ENCODE results near the gene CUL4B.
"Not testable (repeated sequence)": the region's sequence is repeated elsewhere in the genome, so short reads cannot be mapped to it uniquely, and the experiment has no call there.

The CUL4B gene

DNA sequence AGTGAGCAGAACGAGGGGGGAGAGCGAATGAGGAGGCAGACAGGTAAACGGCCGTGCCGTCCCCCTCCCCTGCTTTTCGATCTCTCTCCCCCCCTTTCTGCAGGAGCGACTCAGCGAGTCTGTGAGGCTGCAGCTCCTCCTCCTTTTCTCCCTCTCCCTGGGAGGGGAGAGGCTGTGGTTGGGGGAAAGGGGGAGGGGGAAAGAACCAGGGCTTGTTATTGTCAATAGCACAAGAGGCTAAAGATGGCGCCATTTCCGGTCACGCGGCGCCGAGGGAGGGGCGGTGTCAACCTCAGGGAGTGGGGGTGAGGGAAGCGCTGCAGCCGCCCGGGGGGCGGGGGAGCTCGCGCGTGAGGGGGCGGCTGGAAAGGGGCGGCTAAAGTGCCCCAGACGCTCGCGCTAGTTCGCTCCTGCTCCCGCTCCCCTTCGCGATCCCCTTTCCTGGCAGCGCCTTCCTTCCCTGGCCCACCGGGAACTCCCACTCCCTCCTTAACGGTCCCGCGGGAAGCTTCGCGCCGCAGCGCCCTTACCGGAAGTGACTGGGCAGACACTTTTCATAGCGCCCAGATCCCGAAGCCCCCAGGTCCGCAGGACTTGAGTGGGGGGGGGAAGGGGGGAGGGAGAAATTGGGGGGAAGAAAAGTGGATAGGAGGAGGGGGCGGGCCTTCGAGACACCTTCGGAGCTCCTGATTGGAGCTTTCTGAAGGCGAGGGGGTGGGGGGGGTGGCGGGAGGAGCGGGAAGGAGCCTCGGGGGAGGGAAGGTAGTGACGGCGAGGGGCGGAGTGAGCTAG lies at the start of gene CUL4B:
CUL4B (minus strand) TSS at position 121 of the 792 bp plus-strand sequence. CDS start 324 bp downstream, outside the sequence.
- peak; percentile 75 for DNase-seq

DNA sequence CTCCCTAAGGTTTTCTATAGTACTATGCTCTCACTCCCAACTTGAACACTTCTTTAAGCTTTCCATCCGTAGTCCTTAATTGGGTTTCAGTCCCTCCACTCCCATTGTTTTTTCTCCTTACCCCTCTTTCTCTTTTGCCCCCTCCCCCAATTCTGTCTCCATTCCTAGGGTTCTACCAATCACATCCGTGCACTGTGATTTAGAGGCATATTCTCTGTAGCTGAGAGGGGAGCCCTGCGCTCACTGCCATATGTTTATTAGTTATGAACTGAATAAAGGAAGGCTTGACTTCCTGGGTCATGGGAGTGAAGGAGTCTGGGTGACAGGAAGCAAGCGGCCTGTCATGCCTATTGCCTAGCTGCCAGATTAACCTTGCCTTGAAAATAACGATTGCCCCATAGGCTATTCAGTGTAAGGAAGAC lies 43.6 kb upstream of the CUL4B start:
- DNase-seq: no peak

DNA sequence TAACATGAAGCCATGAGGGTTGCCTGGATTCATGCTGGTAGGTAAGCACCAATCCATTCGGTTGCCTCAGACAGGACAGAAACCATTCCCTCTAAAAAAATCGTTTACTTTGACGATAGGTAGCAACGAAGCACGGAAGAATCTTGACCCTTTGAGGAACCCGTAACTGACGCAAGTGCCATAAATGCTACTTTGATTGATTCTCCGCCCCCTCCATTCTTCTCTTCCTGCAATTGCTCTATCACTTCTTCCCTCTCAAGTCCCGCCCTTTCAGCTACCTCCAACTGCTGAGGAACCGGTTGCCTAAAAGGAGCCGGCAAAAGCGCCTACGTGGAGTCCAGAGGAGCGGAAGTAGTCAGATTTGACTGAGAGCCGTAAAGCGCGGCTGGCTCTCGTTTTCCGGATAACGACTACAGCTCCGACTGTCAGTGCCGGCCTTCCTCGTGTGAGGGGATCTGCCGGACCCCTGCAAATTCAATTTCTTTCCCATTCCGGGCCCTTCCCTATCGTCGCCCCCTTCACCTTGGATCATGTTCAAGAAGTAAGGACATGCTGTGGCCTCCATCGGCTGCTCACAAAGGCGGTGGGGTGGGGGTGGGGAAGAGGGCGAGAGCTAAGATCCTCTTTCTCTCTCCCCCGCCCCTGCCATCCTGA lies 43.1 kb upstream of the CUL4B start, which contains the start of gene MCTS1:
MCTS1 (plus strand) TSS at position 395 of the 654 bp plus-strand sequence; CDS start at position 531, 136 bp downstream.
- DNase-seq: peak; percentile 90

DNA sequence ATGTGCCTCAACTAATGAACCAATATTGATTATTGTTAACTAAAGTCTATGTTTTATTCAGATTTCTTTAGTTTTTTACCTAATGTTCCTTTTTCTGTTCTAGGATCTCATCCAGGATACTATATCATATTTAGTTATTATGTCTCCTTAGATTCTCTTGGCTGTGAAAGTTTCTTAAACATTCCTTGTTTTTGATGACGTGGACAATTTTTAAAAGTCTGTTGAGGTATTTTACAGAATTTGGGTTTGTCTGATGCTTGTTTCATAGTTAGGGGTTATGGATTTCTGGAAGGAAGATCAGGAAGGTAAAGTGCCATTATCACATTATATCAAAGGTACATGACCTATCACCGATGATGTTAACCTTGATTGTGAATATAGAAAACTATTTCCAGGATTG lies 24.9 kb upstream of the CUL4B start:
- DNase-seq: no peak

DNA sequence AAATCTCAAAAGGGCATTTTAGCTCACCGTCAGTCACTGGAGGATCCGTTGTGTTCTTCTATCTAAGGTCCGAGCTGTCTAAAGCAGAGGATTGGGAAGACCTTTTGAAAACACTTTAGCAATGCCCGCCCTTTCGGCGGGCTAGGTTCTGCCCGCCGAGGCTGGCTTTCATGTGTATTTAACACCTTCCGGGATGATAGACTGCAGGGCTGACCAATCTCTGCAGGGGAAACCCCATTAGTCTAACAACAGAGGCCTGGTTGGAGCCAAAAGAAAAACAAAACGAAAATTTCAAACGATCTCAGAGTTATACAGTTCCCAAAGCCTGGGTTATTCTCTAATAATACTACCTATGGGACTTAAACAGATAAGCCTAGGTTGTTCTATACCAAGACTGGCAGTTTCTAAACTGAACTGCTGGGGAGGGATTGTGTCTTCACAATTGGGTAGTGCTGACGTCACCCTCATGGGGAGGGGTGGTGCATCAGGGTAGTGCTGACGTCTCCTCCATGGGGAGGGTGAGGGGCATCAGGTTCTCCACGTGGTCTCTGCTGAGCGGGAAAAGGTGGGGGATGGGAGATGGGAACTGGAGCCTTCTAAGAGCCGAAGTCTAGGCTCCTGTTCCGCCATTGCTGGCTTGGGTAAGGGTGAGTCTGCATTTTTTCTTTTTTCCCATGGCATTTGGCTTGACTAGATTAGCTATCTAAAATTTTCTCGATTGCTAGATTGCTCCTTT lies 14.8 kb upstream of the CUL4B start:
- no peak for DNase-seq

DNA sequence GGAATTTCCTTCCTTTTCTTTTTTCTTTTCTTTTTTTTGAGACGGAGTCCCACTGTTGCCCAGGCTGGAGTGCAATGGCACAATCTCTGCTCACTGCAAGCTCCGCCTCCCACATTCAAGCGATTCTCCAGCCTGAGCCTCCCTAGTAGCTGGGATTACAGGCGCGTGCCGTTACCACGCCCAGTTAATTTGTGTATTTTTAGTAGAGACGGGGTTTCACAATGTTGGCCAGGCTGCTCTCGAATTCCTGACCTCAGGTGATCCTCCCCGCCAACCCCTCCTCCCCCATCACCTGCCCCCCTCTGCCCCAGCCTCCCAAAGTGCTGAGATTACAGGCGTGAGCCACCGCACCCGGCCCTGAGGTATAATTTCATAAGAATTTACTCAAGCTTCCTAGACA lies 13.0 kb upstream of the CUL4B start:
- DNase-seq: not testable (repeated sequence)

DNA sequence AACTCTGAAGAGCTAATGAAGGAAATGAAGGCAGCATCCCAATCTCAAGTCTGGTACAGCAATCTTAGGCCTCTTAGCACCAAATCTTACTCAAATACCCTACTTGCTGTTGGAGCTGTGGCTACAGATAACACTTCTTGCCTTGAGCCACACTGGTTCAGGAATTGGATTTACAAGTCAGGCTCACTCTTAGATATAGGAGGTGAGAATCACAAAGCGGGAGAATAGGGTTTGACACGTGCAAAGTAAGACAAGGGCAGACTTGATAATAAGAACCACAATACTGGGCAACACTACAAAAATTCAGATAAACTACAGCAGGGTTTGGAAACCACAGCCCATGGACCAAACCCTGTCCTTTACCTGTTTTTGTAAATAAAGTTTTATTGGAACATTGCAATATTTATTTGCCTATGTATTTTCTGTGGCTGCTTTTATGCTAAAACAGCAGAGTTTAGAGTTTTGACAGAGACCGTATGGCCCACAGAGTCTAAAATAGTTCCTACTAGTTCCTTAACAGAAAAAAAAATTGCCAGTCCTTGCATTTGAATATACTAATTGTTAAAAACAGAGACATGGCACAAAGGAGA lies 9.3 kb upstream of the CUL4B start:
- no peak for DNase-seq

DNA sequence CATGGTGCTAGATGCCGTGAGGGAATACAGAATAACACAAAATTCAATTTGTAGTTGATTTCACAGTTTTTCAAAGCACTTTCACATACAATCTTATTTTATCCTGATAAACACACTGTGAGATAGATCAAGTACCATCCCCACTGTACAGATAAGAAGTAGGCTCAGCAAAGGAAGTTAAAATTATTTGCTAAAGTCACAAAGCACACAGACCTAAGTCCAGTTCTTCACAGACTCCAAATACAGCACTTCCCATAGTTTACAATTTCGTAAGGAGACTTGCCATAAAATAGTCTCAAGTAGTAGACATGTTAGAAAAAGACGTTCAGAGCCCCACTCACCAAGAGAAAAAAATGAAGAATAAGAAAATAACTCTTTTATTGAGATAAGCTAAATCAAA lies 7.8 kb upstream of the CUL4B start:
- no peak for DNase-seq

DNA sequence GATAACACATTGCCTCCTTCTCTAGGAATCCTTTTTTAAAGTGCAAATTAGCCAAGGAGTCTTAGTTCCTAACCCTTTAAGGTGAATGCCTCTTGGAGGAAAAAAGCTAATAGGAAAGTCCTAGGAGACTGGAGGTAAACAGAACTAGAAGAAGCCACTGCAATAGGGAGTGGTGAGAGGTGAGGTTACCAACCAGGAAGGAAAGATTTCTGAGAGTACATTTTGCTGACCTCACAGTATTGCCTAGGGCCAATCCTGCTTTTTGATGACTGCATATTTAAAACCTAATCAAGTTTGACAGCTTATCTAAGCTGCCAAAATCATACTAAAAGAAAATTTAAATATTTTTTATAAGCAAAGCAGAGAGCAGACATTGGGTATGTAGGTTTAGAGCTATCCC lies 7.3 kb upstream of the CUL4B start:
- DNase-seq: no peak

DNA sequence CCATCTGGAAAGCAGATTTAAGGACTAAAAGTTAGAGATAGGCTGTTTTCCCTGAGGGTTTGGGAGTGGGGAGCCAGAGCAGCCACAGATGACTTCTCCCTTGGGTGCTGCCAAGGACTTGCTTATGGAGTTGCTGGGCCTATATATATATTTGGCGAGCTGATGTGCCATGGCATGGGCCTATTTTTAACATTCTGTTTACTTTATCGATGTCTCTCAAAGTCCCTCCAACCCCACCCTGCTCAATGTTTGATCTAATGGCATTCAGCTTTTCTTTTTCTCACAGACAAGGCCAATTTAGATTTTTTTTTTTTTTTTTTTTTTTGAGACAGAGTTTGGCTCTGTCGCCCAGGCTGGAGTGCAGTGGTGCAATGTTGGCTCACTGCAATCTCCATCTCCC lies 6.1 kb upstream of the CUL4B start:
- no peak for DNase-seq

DNA sequence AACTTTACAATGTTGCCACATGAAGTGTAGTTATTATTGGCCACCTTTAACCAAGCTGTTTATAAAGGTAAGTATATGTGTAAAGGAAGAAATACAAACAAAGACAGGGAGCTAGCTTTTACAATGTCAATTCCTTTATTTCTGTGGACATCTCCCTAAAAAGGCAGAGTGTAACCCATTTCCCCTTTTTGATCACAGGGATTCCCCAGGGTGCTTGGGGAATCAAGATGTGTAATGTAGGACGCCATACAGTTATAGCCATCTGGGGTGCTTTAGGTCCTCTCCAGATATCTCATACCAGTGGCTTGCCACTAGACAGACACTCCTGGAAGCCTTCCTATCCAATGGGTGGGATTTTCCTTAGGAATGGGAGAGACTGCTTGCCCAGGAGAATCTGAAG lies 4.2 kb upstream of the CUL4B start:
- no peak for DNase-seq

DNA sequence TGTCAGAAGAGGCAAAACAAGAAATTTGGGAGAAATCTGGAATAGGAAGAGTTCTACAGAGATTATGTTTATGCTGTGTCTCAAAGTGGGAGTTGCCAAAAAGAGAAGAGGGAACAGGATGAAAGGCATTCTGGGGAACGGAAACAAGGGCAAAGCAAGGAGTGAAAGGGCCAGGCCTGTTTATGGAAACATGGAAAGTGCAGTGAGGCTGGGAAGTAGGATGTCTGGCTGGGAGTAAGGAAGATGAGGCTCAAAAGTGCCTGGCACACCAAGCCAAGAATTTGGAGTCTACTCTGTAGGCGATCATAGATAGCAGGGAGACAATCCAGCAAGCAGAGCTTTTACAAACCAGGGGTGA lies 1.8 kb upstream of the CUL4B start:
- no peak for DNase-seq

DNA sequence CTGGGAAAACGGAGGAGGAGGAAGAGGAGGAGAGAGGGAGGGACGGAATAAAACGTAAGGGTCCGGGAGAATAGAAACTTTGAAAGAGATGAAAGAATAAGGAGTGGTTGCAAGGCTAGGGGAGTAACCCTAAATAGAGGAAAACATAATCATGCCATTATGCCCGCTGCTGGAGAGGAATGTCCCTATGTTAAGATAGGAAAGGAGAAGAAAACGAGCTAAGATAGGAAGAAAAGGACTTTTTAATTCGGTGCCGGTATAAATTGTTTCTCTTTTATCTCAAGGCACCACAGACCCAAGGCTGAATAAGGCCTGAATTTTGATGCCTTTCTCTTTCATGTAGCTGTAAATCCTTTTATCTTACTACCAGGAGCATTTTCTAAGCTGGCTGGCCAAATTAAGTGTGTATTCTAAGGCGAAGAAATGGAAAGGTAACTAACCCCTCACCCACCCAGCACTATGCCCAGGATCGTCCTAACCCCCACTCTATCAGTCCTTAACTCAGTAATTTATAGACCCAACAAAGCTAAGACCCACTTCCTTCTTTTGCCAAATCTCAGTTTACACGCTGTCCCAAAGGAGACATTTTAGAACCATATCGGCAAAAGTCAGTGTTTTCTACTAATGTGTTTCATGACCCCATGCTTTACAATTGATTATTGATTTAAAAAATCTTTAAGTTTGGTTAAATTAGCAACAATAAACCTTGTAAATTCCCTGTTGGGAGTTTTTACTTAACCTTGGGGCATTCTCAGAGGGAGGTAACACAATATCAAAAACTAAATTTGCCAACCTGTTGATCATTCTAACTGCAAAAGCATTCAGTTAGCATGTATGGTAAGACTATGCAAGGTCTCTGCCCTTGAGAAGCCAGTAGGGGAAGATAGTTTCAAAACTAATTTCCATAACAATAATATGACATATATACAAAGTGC lies 1.1 kb upstream of the CUL4B start:
- no peak for DNase-seq

DNA sequence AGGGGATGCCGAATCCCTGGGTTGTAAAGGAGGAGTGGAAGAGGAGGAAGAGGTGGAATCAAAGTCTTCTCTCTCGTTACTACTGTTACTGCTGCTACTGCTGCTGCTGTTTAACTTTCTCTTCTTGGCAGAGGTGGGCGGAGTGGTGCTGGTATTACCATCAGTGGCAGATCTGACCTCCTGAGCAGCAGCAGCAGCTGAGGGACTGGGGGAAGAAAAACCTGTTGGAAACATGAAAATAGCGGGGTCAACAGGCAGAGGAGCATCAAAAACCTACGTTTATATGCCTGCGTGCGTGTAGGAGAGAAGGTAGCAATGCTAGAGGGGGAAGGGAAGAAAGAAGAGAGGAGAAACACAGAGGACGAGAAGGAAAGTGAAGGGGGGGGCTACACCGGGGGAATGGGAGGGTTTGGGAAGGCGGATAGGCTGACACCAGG lies 339 bp downstream of the CUL4B start:
- DNase-seq: no peak

DNA sequence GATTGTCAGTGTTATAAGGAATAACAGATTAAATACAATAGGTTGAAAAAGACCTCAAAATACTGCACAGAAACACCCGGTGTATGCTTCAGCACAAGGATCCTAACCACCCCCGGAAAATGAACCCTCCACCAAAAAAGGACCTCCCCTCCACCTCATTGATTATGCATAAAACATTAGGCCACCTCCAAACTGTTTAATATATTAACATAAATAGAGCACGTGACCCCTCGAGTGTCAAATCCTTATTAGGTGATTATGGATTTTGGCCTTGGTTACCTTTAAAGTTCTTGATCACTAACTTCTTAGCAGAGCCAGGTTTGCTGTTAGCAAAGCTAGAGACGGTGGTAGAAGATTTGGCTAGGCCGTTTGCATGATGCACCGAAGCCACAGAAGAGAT lies 958 bp downstream of the CUL4B start:
- DNase-seq: no peak

DNA sequence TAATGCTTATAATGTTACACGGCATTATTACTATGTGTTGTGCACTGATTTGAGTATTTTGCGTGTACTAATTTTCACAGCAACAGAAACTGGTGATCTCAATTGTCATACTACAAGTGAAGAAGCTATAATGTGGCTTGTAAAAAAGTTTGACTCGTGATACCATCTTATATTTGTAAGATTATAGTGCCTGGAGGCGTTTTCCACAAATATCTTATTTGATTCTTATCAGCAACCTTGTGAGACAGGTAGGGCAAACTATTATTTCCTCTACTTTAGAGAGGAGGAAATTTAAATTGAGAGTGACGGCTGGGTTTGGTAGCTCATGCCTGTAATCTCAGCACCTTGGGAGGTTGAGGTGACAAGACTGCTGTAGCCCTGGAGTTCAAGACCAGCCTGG lies 4.5 kb downstream of the CUL4B start:
- no peak for DNase-seq

DNA sequence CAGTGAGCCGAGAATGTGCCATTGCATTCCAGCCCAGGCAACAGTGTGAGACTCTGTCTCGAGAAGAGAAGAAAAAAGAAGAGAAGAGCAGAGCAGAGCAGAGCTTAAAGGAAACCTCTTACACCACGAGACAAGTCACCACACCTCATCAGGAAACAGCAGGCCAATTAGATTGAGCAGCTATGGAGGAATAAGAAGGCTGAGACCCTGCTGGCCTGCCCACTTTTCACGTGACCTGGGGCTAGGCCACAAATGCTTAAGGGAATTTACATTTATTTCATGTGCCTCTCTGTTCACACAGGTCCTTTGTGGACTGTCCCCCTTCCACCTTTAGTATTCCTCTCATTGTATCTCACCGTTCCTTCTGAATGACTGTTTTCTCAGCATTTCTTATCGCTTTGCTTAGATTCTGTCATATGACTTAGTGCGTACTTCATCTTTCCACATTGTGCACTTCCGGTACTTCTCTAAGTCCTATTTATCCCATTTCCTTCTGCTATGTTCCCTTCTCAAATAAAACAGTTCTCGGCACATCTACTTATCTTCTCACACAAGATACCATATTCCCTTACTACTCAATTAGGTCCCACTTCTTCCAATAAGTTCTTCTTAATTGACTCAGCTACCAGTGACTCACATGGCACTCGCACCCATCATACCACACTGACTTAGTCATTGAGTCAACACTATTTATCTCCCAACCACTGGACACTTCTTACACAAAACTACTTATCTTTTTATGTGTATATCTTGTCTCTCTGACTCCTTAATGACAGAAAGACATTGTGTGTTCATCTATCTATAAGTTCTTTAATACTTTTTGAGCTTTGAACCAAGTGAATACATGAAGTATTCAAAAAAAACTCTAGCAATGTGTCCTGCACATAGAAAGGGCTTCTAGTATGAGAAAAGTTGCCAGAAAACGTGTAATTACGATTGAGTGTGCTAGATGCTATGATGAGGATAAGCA lies 11.0 kb downstream of the CUL4B start:
- no peak for DNase-seq

DNA sequence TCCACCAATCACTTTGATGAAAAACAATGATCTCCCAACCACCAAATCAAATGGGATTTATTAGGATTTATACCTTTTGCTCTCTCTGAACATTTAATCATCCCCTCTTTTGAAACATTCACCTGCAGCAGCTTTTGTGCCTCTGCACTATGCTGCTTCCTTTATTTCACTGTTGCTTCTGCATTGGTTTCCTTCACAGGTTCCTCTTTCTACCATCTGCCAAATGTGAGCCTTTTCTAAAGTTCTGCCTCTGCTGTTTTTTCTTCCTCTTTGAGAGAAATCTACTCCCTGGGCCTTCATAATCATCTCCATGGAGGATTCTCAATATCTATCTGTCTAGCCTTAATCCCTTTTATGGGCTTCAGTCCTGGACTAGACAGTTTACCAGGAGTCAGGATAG lies 24.7 kb downstream of the CUL4B start:
- no peak for DNase-seq

DNA sequence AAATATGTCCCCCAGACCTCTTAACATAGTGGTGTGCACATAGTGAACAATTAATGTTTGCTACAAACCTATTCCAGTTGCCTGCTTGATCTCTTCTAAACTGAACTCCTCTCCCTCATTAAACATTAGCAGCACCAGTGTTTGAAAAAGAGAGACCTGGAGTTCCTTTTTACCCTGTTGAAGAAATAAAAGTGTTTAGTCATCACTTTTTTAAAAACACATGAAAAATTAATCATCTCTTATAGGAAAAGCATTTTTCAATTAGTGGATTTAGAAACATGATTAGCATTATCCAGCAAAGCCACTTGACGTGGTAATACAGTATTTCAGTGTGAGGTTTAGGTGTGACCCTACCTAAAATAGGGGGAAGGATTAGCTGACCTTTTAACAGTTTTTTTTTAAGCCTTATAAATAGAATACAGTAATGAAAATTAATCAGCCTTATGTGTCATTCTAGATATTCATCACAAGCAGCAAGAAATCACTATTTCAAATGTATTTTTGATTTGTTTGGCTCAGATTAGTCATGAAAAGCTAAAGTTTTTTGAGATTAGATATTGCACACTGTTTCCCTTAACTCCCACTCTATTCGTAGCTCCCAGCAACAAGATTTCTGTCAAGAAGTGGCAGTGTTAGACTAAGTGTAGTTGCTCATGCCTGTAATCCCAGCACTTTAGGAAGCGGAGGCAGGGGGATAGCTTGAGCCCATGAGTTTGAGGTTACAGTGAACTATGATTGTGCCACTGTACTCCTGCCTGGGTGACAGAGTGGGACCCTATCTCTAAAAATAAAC lies 26.2 kb downstream of the CUL4B start:
- DNase-seq: no peak

DNA sequence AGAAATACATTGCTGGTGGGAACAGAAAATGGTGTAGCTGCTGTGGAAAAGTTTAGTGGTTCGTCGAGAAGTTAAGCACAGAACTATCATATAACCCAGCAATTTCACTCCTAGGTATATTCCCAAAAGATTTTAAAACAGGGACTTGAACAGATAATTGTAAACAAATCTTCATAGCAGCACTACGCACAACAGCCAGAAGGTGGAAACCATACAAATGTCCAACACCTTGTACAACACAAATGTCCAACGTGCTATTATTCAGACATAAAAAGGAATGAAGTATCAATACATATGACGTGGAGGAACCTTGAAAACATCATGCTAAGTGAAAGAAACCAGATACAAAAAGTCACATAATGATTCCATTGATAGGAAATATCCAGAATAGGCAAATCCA lies 37.9 kb downstream of the CUL4B start:
- no peak for DNase-seq

Measured in NCI-H1436 treated with DMSO at 0.1 percent for 48 hours (cell line).